GM18858 (cell line): ENCODE data around the gene AKNA.

Experiments used
- ATAC-seq: cut with Tn5 transposase; IDR thresholded peaks from one replicate; pipeline ENCODE4 v1.9.1; 2021; ENCODE audit not compliant: unreplicated experiment

The AKNA gene

GRCh38 chr9:114364134-114365041, 23.4 kb downstream of the AKNA start:
- ATAC-seq = no peak

GRCh38 chr9:114363424-114363823, 24.4 kb downstream of the AKNA start:
- ATAC-seq = no peak

GRCh38 chr9:114362394-114362793, 25.4 kb downstream of the AKNA start:
- no peak for ATAC-seq

- no peak for ATAC-seq
These were observed 26.2 kb downstream of the AKNA start for GRCh38 chr9:114361542-114361941.

- ATAC-seq = no peak
These were observed 28.0 kb downstream of the AKNA start for GRCh38 chr9:114359801-114360200.

- no peak for ATAC-seq
These were observed 29.9 kb downstream of the AKNA start for GRCh38 chr9:114357911-114358328.

- no peak for ATAC-seq
These were observed 30.4 kb downstream of the AKNA start for GRCh38 chr9:114357360-114357759.

GRCh38 chr9:114356792-114357191, 31.0 kb downstream of the AKNA start:
- no peak for ATAC-seq

GRCh38 chr9:114355821-114356220, 32.0 kb downstream of the AKNA start:
- no peak for ATAC-seq

- ATAC-seq = no peak
These were observed 35.9 kb downstream of the AKNA start for GRCh38 chr9:114351932-114352331.

GRCh38 chr9:114350636-114351401, 37.0 kb downstream of the AKNA start:
- ATAC-seq = no peak

- no peak for ATAC-seq
These were observed 37.9 kb downstream of the AKNA start for GRCh38 chr9:114349713-114350480.

GRCh38 chr9:114348906-114349482, 38.8 kb downstream of the AKNA start:
- peak; percentile 84 for ATAC-seq

GRCh38 chr9:114348261-114348905, 39.4 kb downstream of the AKNA start:
- no peak for ATAC-seq

- no peak for ATAC-seq
These were observed 40.1 kb downstream of the AKNA start for GRCh38 chr9:114347675-114348074.

- no peak for ATAC-seq
These were observed 41.6 kb downstream of the AKNA start for GRCh38 chr9:114346146-114346545.

- no peak for ATAC-seq
These were observed 42.2 kb downstream of the AKNA start for GRCh38 chr9:114345493-114346065.

- no peak for ATAC-seq
These were observed 43.1 kb downstream of the AKNA start for GRCh38 chr9:114344692-114345091.

- ATAC-seq = no peak
These were observed 43.6 kb downstream of the AKNA start for GRCh38 chr9:114344188-114344566.
